CD14-positive monocyte (primary cell): ENCODE data around the gene SLC25A29. TPM values are rescaled to one million over a fixed set of nuclear protein-coding genes. Genes with fewer than 3 reads are reported as not detected.

Experiments
- DNase-seq, 3 donors: peaks; one replicate each; pipeline ENCODE4 v3.0.0-alpha.2; 2011 to 2022
- H2AFZ ChIP-seq: 2 replicates; pipeline ENCODE4 v1.6.0; 2012; ENCODE audit warnings: mild to moderate bottlenecking, low read depth, low read length, inconsistent platforms; ENCODE audit not compliant: insufficient read depth, poor library complexity, severe bottlenecking
- H3K27ac ChIP-seq, 2 donors: 1 replicate in 1 of 2; 2 replicates in 1 of 2; pipeline ENCODE4 v1.5.1; 2012 to 2013; ENCODE audit warnings: low read length in 2 of 2, control low read depth in 1 of 2, inconsistent platforms in 1 of 2, low read depth in 1 of 2, mild to moderate bottlenecking in 1 of 2
- H3K27me3 ChIP-seq, 2 donors: one replicate each; pipeline versions ENCODE4 v1.6.0 to v1.6.1; 2011 to 2013; ENCODE audit warnings: low read length in 2 of 2; ENCODE audit not compliant: control insufficient read depth in 2 of 2, insufficient read depth in 2 of 2
- H3K36me3 ChIP-seq, 2 donors: replicated peaks in 1 of 2; 1 replicate in 1 of 2; 2 replicates in 1 of 2; pipeline versions ENCODE4 v1.5.1 to v1.6.1; 2012 to 2013; ENCODE audit warnings: low read length in 2 of 2, control low read depth in 1 of 2, inconsistent platforms in 1 of 2, mild to moderate bottlenecking in 1 of 2; ENCODE audit not compliant: insufficient read depth in 2 of 2, control insufficient read depth in 1 of 2
- H3K4me1 ChIP-seq, 2 donors: 1 replicate in 1 of 2; 2 replicates in 1 of 2; pipeline versions ENCODE4 v1.5.1 to v1.6.1; 2012 to 2013; ENCODE audit warnings: low read length in 2 of 2, control low read depth in 1 of 2, inconsistent platforms in 1 of 2, mild to moderate bottlenecking in 1 of 2, moderate library complexity in 1 of 2; ENCODE audit not compliant: insufficient read depth in 2 of 2, control insufficient read depth in 1 of 2
- H3K4me2 ChIP-seq: replicated peaks from 2 replicates; pipeline ENCODE3; 2012; ENCODE audit warnings: low read length, moderate library complexity, mild to moderate bottlenecking; ENCODE audit not compliant: poor library complexity, severe bottlenecking; ENCODE audit errors: extremely low read depth
- H3K4me3 ChIP-seq, 3 experiments: fragments of 200-600 bp in 1 of 3; sonication (generic) in 1 of 3; replicated peaks in 1 of 3; 1 replicate in 2 of 3; 2 replicates in 1 of 3; pipeline ENCODE4 v1.5.1; 2011 to 2013; ENCODE audit warnings: low read length in 3 of 3, mild to moderate bottlenecking in 3 of 3, control low read depth in 2 of 3, low read depth in 2 of 3, inconsistent platforms in 1 of 3, moderate library complexity in 1 of 3
- H3K79me2 ChIP-seq: 2 replicates; pipeline ENCODE4 v1.6.0; 2012; ENCODE audit warnings: mild to moderate bottlenecking, control low read depth, inconsistent platforms, low read length, moderate library complexity; ENCODE audit not compliant: insufficient read depth
- H3K9ac ChIP-seq: 2 replicates; pipeline ENCODE4 v1.6.0; 2017; ENCODE audit warnings: low read length, mild to moderate bottlenecking; ENCODE audit not compliant: insufficient read depth, poor library complexity, severe bottlenecking
- H3K9me3 ChIP-seq, 2 donors: replicated peaks in 1 of 2; 1 replicate in 1 of 2; 2 replicates in 1 of 2; pipeline versions ENCODE4 v1.5.1 to v1.6.1; 2012 to 2013; ENCODE audit warnings: low read length in 2 of 2, control low read depth in 1 of 2; ENCODE audit not compliant: control insufficient read depth in 1 of 2, insufficient read depth in 1 of 2
- H4K20me1 ChIP-seq: 2 replicates; pipeline ENCODE4 v1.6.0; 2012; ENCODE audit warnings: mild to moderate bottlenecking, low read length, control low read depth, moderate library complexity; ENCODE audit not compliant: insufficient read depth
- H3K27ac Mint-ChIP-seq, 7 donors: one replicate each; pipeline ENCODE4 v1.8.0; 2020; ENCODE audit warnings: mild to moderate bottlenecking in 7 of 7, mixed read lengths in 7 of 7, moderate library complexity in 6 of 7, inconsistent platforms in 2 of 7
- H3K27me3 Mint-ChIP-seq, 3 donors: one replicate each; pipeline ENCODE4 v1.8.0; 2021 to 2022; ENCODE audit warnings: low read depth in 3 of 3, mild to moderate bottlenecking in 3 of 3, mixed read lengths in 3 of 3, moderate library complexity in 3 of 3, inconsistent platforms in 1 of 3
- H3K36me3 Mint-ChIP-seq, 2 donors: one replicate each; pipeline ENCODE4 v1.8.0; 2020; ENCODE audit warnings: mixed read lengths in 2 of 2, inconsistent platforms in 1 of 2, mild to moderate bottlenecking in 1 of 2
- H3K4me1 Mint-ChIP-seq: one replicate; pipeline ENCODE4 v1.8.0; 2020; ENCODE audit warnings: mild to moderate bottlenecking, mixed read lengths
- H3K4me3 Mint-ChIP-seq, 2 donors: one replicate each; pipeline ENCODE4 v1.8.0; 2020; ENCODE audit warnings: mild to moderate bottlenecking in 2 of 2, mixed read lengths in 2 of 2, moderate library complexity in 1 of 2
- H3K9me3 Mint-ChIP-seq, 7 donors: one replicate each; pipeline ENCODE4 v1.8.0; 2020 to 2022; ENCODE audit warnings: mixed read lengths in 7 of 7, mild to moderate bottlenecking in 6 of 7, moderate library complexity in 6 of 7, inconsistent platforms in 2 of 7
- CTCF ChIP-seq: fragments of 200-600 bp; IDR thresholded peaks from one replicate; pipeline ENCODE4 v1.8.0; 2022; ENCODE audit warnings: antibody characterized with exemption, mild to moderate bottlenecking
- WGBS: methylation state at CpG from one replicate; pipeline ENCODE4 v1.1.5; 2013; ENCODE audit warnings: missing lambda C conversion rate; ENCODE audit not compliant: insufficient coverage; 5-methylcytosine and 5-hydroxymethylcytosine counted together
- intact Hi-C, 2 donors: fragments of 100-400 bp; cut with micrococcal nuclease; formaldehyde crosslinking; loops; one replicate each; pipeline versions ENCODE4 v1.15.0 to v1.15.1; 2023
- polyA plus RNA-seq, 3 donors: library from polyadenylated mRNA; depleted of rRNA in 1 of 3; unstranded in 2 of 3; stranded (reverse) in 1 of 3; fragments of 300-500 nt in 2 of 3; fragments of >200 nt in 1 of 3; fragmentation: Illumina TruSeq in 2 of 3; gene quantifications; 1 replicate in 2 of 3; 2 replicates in 1 of 3; pipeline ENCODE4 v1.2.3, GENCODE V29; 2012 to 2021

The SLC25A29 gene
- polyA plus RNA-seq, 3 donors: 16.9 to 114 (median 33.3) TPM

- H3K36me3 ChIP-seq: no peaks in the 10 kb centered on the region
- no peak overlapping the region for H3K4me3 ChIP-seq
- WGBS: 94% methylated on average over 6 of the region's 6 CpGs
- H3K27ac ChIP-seq: no peak overlapping the region
- H3K9ac ChIP-seq: no peak overlapping the region
- Mint-ChIP-seq H3K36me3 (no peaks in the 10 kb centered on the region), H3K4me1 (peaks cover 33% of the 10 kb centered on the region), H3K9me3 (peaks cover 0 to 5% (median 0%) of the 10 kb centered on the region in 7 donors), H3K27me3 (peaks cover 0 to 10% (median 3%) of the 10 kb centered on the region in 3 donors), H3K4me3 (no peak overlapping the region), H3K27ac (peak overlapping the region in 1 of 7 donors; percentile 27)
- H3K79me2 ChIP-seq: no peaks in the 10 kb centered on the region
- H3K4me2 ChIP-seq: no peak overlapping the region
- no peak overlapping the region for H2AFZ ChIP-seq
- no peaks in the 10 kb centered on the region for H4K20me1 ChIP-seq
- no peak for DNase-seq
- peaks cover 35 to 43% of the 10 kb centered on the region in 2 donors for H3K4me1 ChIP-seq
- no peaks in the 10 kb centered on the region for H3K9me3 ChIP-seq
- TF ChIP-seq CTCF: no peak
- intact Hi-C loops: loop anchor here in 1 of 2 donors (5.0 kb wide), 1 partner anchor 32 kb away; no protein-coding TSS in a partner anchor
- H3K27me3 ChIP-seq: no peaks in the 10 kb centered on the region
Observed at GRCh38 chr14:100314724-100315123, 8.5 kb upstream of the SLC25A29 start.

DNA sequence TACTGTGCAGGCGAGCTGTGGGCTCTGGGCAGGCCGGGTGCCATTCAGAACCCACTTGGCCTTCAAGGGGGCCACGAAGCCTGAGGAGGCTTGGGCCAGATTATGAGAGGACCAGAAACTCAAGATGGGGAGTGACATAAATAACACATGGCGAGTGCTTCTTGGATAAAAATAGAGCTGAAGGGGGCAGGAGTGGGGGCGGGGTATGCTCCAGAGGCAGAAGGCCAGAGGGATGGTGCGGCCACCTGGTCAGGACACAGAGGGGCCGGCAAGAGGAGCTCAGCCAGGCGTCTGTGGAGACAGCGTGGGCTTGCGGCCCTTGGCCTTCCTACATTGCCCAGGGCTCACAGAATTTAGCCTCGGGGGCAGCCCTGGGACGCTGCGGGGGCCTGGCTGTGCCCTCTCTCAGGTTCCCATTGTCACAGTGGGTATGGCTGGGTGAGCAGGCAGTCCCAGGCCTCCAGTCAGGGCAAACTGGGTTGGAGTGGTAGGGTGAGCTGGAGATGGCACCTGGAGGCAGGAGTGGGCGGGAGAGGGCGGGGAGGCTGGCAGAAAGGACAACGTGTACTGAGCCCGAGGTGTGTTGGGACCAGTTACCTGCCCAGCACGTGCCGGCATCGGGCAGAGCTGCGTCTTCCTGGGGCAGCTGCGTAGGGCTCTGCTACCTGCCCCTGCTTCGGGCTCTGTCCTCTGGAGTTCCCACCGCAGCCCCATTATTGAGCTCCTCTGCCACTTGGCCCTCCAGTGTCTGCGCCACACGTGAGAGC is 7.4 kb upstream of the SLC25A29 start:
- H3K27me3 Mint-ChIP-seq: peaks cover 0 to 10% (median 5%) of the 10 kb centered on the region in 3 donors
- Histone ChIP-seq H3K4me1 (peaks cover 40 to 46% of the 10 kb centered on the region in 2 donors), H3K36me3 (no peaks in the 10 kb centered on the region), H4K20me1 (no peaks in the 10 kb centered on the region), H2AFZ (no peak overlapping the region), H3K9me3 (no peaks in the 10 kb centered on the region), H3K4me3 (no peak overlapping the region), H3K27ac (no peak overlapping the region), H3K9ac (no peak overlapping the region), H3K4me2 (no peak overlapping the region), H3K79me2 (no peaks in the 10 kb centered on the region), H3K27me3 (no peaks in the 10 kb centered on the region)
- WGBS: 91% methylated on average over 23 of the region's 26 CpGs
- intact Hi-C loops: no loop called here
- H3K9me3 Mint-ChIP-seq: peaks cover 0 to 5% (median 0%) of the 10 kb centered on the region in 7 donors
- H3K4me1 Mint-ChIP-seq: peaks cover 42% of the 10 kb centered on the region
- peaks cover 0 to under 1% of the 10 kb centered on the region in 2 donors for H3K36me3 Mint-ChIP-seq
- no peak overlapping the region for H3K4me3 Mint-ChIP-seq
- H3K27ac Mint-ChIP-seq: peak overlapping the region in 1 of 7 donors; percentile 75
- no peak for TF ChIP-seq CTCF
- no peak for DNase-seq
